Activated CD4-positive, alpha-beta T cell treated with anti-CD3 and anti-CD28 coated beads for 36 hours (primary cell): Measurements from ENCODE around the gene MBTPS2. TPM values are rescaled to one million over a fixed set of nuclear protein-coding genes. Genes with fewer than 3 reads are reported as not detected.

ENCODE experiments used
- total RNA-seq, 2 experiments: library from RNA; stranded (reverse); gene quantifications; one replicate each; pipeline ENCODE4 v1.2.3, GENCODE V29; 2021

MBTPS2 gene
- total RNA-seq, 2 experiments from 2014 or later = 6.9 to 7.8 TPM

Other genes starting within 250 kb of the MBTPS2 start
- under 1 TPM; 0.60 to 0.94 TPM for gene KLHL34, start 181.3 kb upstream of the MBTPS2 start, total RNA-seq
- not detected for gene SMPX, start 81.5 kb upstream of the MBTPS2 start, total RNA-seq
- 1 to 10 TPM in 1 of 2 experiments, under 1 TPM in 1; 0.88 to 1.3 TPM for gene YY2, start 16.4 kb downstream of the MBTPS2 start, total RNA-seq
- 100 to 1,000 TPM; 100 to 124 TPM for gene SMS, start 101.1 kb downstream of the MBTPS2 start, total RNA-seq
- 1 to 10 TPM; 3.0 to 3.7 TPM for gene PHEX, start 192.7 kb downstream of the MBTPS2 start, total RNA-seq